Measurements from ENCODE around the gene MYB.

DNA sequence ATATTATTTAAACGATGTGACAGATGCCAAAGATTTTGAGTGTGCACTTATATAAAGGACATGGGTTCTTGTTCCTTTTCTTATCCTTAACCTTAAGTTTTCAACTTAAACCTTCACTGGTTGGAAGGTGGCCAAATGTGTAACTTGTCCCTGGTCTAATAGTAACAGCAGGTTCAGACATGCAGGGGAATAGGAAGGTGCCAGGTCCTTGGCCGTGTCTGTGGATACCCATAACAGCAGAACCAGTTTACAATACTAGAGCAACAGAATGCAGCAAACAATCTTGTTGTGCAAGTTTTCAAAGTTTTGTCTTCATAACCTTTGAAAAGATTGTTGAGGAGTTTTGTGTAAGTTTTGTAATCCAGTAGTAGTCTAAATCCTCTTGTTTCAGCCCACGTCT lies 4.4 kb downstream of the MYB start:
- TF ChIP-seq POLR2A (IDR thresholded peaks at IDR 0.05; ENCODE audit: low read depth, low read length) (no peak), TAF1 (IDR thresholded peaks at IDR 0.05; ENCODE audit: low read depth, low read length) (no peak), SPI1 (IDR thresholded peaks at IDR 0.05; ENCODE audit: low read depth, low read length) (no peak)
